Measurements from ENCODE around the gene PRR5. TPM values are rescaled to one million over a fixed set of nuclear protein-coding genes. Genes with fewer than 3 reads are reported as not detected.
"Not testable (repeated sequence)": the region's sequence is repeated elsewhere in the genome, so short reads cannot be mapped to it uniquely, and the experiment has no call there.

Gene PRR5
- total RNA-seq, 1 experiment from 2014 or later = 2.1 TPM

- no peak for DNase-seq (ENCODE audit: low read depth)
These were observed 28.6 kb upstream of the PRR5 start for GRCh38 chr22:44673406-44673805.

GRCh38 chr22:44676066-44676440, 26.0 kb upstream of the PRR5 start:
- not testable (repeated sequence) for DNase-seq (ENCODE audit: low read depth)

- no peak for DNase-seq (ENCODE audit: low read depth)
These were observed 25.3 kb upstream of the PRR5 start for GRCh38 chr22:44676441-44677352.

GRCh38 chr22:44677353-44677840, 24.6 kb upstream of the PRR5 start:
- no peak for DNase-seq (ENCODE audit: low read depth)

GRCh38 chr22:44677871-44678555, 24.0 kb upstream of the PRR5 start:
- no peak for DNase-seq (ENCODE audit: low read depth)

- no peak for DNase-seq (ENCODE audit: low read depth)
These were observed 23.3 kb upstream of the PRR5 start for GRCh38 chr22:44678556-44679305.

GRCh38 chr22:44679306-44679647, 22.7 kb upstream of the PRR5 start:
- not testable (repeated sequence) for DNase-seq (ENCODE audit: low read depth)

- DNase-seq (ENCODE audit: low read depth) = no peak
These were observed 21.9 kb upstream of the PRR5 start for GRCh38 chr22:44680058-44680457.

GRCh38 chr22:44680481-44680894, 21.5 kb upstream of the PRR5 start:
- DNase-seq (ENCODE audit: low read depth) = no peak

GRCh38 chr22:44682556-44683168, 19.3 kb upstream of the PRR5 start:
- no peak for DNase-seq (ENCODE audit: low read depth)

- no peak for DNase-seq (ENCODE audit: low read depth)
These were observed 18.8 kb upstream of the PRR5 start for GRCh38 chr22:44683237-44683636.

GRCh38 chr22:44683881-44684280, 18.1 kb upstream of the PRR5 start:
- DNase-seq (ENCODE audit: low read depth) = no peak

- peak; percentile 96 for DNase-seq (ENCODE audit: low read depth)
These were observed 17.3 kb upstream of the PRR5 start for GRCh38 chr22:44684506-44685383.

- peak; percentile 79 for DNase-seq (ENCODE audit: low read depth)
These were observed 16.5 kb upstream of the PRR5 start for GRCh38 chr22:44685384-44686056.

- no peak for DNase-seq (ENCODE audit: low read depth)
These were observed 15.0 kb upstream of the PRR5 start for GRCh38 chr22:44686873-44687600.

GRCh38 chr22:44689173-44689572, 12.8 kb upstream of the PRR5 start:
- DNase-seq (ENCODE audit: low read depth) = peak; percentile 79

GRCh38 chr22:44689915-44690524, 12.0 kb upstream of the PRR5 start:
- no peak for DNase-seq (ENCODE audit: low read depth)

GRCh38 chr22:44691796-44692661, 10.0 kb upstream of the PRR5 start:
- DNase-seq (ENCODE audit: low read depth) = no peak

Measured in Daoy (cell line).